MM.1S (cell line): ENCODE results near the gene C14orf119.

Experiments used
- DNase-seq: peaks from one replicate; pipeline ENCODE4 v3.0.0-alpha.2; 2015
- H2AFZ ChIP-seq: fragments of 300-600 bp; sonication (generic); 2 replicates; pipeline ENCODE4 v1.6.0; 2016; ENCODE audit warnings: antibody characterized with exemption, low read length
- H3F3A ChIP-seq: fragments of 300-600 bp; sonication (generic); 2 replicates; pipeline ENCODE4 v1.6.1; 2016; ENCODE audit warnings: mild to moderate bottlenecking, antibody characterized with exemption, low read length, moderate library complexity, mixed read lengths; ENCODE audit not compliant: insufficient read depth
- H3K27ac ChIP-seq: fragments of 300-600 bp; sonication (generic); 2 replicates; pipeline ENCODE4 v1.5.1; 2016; ENCODE audit warnings: mild to moderate bottlenecking, low read length
- H3K27me3 ChIP-seq: fragments of 300-600 bp; sonication (generic); replicated peaks from 2 replicates; pipeline ENCODE4 v1.6.0; 2016; ENCODE audit warnings: low read length; ENCODE audit not compliant: insufficient read depth
- H3K36me3 ChIP-seq: fragments of 300-600 bp; sonication (generic); replicated peaks from 2 replicates; pipeline ENCODE4 v1.6.1; 2016; ENCODE audit warnings: mild to moderate bottlenecking, low read length, mixed read lengths; ENCODE audit not compliant: insufficient read depth
- H3K4me1 ChIP-seq: fragments of 300-600 bp; sonication (generic); 2 replicates; pipeline ENCODE4 v1.6.1; 2016; ENCODE audit warnings: low read length, mixed read lengths
- H3K4me2 ChIP-seq: fragments of 300-600 bp; sonication (generic); 2 replicates; pipeline ENCODE4 v1.6.0; 2016; ENCODE audit warnings: low read depth, low read length
- H3K4me3 ChIP-seq: fragments of 300-600 bp; sonication (generic); 2 replicates; pipeline ENCODE4 v1.5.1; 2016; ENCODE audit warnings: low read length, mixed read lengths
- H3K79me2 ChIP-seq: fragments of 300-600 bp; sonication (generic); 2 replicates; pipeline ENCODE4 v1.6.1; 2016; ENCODE audit warnings: mixed run types, low read length, mixed read lengths
- H3K9ac ChIP-seq: fragments of 300-600 bp; sonication (generic); 2 replicates; pipeline ENCODE4 v1.6.1; 2016; ENCODE audit warnings: low read length, mixed read lengths
- H3K9me2 ChIP-seq: fragments of 300-600 bp; sonication (generic); replicated peaks from 2 replicates; pipeline ENCODE4 v1.6.1; 2016; ENCODE audit warnings: mild to moderate bottlenecking, low read length, mixed read lengths; ENCODE audit not compliant: insufficient read depth
- H3K9me3 ChIP-seq: fragments of 300-600 bp; sonication (generic); replicated peaks from 2 replicates; pipeline ENCODE4 v1.6.1; 2016; ENCODE audit warnings: mild to moderate bottlenecking, low read length, mixed read lengths; ENCODE audit not compliant: insufficient read depth
- H4K20me1 ChIP-seq: fragments of 300-600 bp; sonication (generic); 2 replicates; pipeline ENCODE4 v1.6.1; 2016; ENCODE audit warnings: mild to moderate bottlenecking, low read length, moderate library complexity, mixed read lengths; ENCODE audit not compliant: insufficient read depth
- EZH2 ChIP-seq: fragments of 300-600 bp; sonication (generic); optimal IDR thresholded peaks from 2 replicates; pipeline ENCODE3; 2017; ENCODE audit warnings: low read depth, mild to moderate bottlenecking, antibody characterized with exemption, low read length, mixed read lengths
- EZH2phosphoT487 ChIP-seq: fragments of 300-600 bp; sonication (generic); IDR thresholded peaks from 2 replicates; pipeline ENCODE4 v1.6.1; 2018; ENCODE audit warnings: antibody characterized with exemption, low read length
- TF ChIP-seq, protein P1 (sequence below): fragments of 300-600 bp; sonication (generic); IDR thresholded peaks from 2 replicates; pipeline ENCODE4 v1.5.1; 2016; ENCODE audit warnings: antibody characterized with exemption, low read length, mixed read lengths

Gene C14orf119

GRCh38 chr14:23139874-23140273, 44.6 kb downstream of the C14orf119 start:
- H3F3A ChIP-seq: no peaks in the 10 kb centered on the region
- no peak overlapping the region for H3K4me2 ChIP-seq
- H3K36me3 ChIP-seq: no peaks in the 10 kb centered on the region
- H3K79me2 ChIP-seq: no peaks in the 10 kb centered on the region
- H4K20me1 ChIP-seq: no peaks in the 10 kb centered on the region
- H3K4me3 ChIP-seq: no peak overlapping the region
- TF ChIP-seq EZH2phosphoT487 (no peak), EZH2 (no peak)
- TF ChIP-seq, protein P1, sequence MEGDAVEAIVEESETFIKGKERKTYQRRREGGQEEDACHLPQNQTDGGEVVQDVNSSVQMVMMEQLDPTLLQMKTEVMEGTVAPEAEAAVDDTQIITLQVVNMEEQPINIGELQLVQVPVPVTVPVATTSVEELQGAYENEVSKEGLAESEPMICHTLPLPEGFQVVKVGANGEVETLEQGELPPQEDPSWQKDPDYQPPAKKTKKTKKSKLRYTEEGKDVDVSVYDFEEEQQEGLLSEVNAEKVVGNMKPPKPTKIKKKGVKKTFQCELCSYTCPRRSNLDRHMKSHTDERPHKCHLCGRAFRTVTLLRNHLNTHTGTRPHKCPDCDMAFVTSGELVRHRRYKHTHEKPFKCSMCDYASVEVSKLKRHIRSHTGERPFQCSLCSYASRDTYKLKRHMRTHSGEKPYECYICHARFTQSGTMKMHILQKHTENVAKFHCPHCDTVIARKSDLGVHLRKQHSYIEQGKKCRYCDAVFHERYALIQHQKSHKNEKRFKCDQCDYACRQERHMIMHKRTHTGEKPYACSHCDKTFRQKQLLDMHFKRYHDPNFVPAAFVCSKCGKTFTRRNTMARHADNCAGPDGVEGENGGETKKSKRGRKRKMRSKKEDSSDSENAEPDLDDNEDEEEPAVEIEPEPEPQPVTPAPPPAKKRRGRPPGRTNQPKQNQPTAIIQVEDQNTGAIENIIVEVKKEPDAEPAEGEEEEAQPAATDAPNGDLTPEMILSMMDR: no peak
- H3K27me3 ChIP-seq: no peaks in the 10 kb centered on the region
- no peak overlapping the region for H2AFZ ChIP-seq
- DNase-seq: no peak
- H3K9me2 ChIP-seq: no peaks in the 10 kb centered on the region
- H3K9me3 ChIP-seq: no peaks in the 10 kb centered on the region
- H3K27ac ChIP-seq: no peak overlapping the region
- no peak overlapping the region for H3K9ac ChIP-seq
- H3K4me1 ChIP-seq: no peaks in the 10 kb centered on the region

DNA sequence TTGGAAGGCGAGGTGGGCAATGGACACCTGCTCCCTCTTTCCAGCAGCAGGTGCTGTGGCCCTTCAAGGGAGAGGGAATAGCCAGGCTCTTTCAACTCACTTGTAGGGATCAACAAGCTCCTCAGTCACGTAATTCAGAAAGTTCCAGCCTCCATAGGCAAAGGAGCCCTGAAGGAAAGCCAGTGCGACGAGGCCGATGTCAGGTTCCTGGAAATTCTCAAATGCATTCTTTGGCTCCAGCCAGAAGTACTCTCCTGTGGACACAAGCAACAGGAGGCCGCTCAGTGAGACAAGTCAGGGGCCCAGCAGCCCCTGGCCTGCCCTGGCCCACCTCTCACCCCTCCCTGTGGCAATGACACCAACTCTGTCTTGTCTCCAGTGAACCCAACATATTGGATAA, 45.1 kb downstream of the C14orf119 start:
- no peak overlapping the region for H3K27ac ChIP-seq
- H3K27me3 ChIP-seq: no peaks in the 10 kb centered on the region
- H3K36me3 ChIP-seq: no peaks in the 10 kb centered on the region
- no peak overlapping the region for H3K4me2 ChIP-seq
- no peak for DNase-seq
- TF ChIP-seq EZH2phosphoT487 (no peak), EZH2 (no peak)
- TF ChIP-seq, protein P1: no peak
- no peak overlapping the region for H2AFZ ChIP-seq
- H3K9me3 ChIP-seq: no peaks in the 10 kb centered on the region
- no peak overlapping the region for H3K4me3 ChIP-seq
- no peaks in the 10 kb centered on the region for H3K9me2 ChIP-seq
- H3F3A ChIP-seq: no peaks in the 10 kb centered on the region
- H4K20me1 ChIP-seq: no peaks in the 10 kb centered on the region
- H3K4me1 ChIP-seq: no peaks in the 10 kb centered on the region
- H3K79me2 ChIP-seq: no peaks in the 10 kb centered on the region
- no peak overlapping the region for H3K9ac ChIP-seq

DNA sequence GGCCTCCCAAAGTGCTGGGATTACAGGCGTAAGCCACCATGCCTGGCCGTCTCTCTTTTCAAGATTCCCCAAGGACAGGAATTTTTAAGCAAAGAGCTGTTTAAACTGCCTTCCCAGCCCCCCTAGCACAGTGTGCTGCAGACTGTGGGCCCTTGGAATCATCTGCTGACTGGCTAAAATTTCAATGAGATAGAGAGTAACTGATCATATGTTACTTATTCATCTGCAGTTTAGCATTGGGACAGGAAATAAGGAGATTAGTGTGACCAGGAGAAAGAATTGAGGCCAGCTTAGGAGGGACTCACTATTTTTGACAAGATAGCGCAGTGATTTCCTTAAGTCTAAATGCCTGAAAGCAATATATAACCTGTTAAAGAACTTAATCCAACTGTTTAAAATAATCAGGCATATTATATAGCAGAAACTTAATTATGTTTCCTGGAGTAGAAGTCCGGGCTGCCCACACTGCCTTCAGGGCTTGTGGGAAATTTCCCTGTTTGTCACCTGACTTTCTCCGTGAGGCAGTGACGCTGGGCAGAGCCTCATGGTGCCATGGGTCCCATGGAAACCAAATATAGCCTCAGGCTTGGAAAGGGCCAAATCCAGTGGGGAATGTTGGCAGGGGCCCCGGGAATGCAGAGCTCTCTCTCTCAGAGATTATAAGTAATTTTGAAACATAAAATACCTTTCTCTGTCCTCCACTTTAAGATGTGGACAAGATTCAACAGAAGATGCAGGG, 46.6 kb downstream of the C14orf119 start:
- Histone ChIP-seq H3K27me3 (no peaks in the 10 kb centered on the region), H3K4me3 (no peak overlapping the region), H3K4me2 (no peak overlapping the region), H4K20me1 (no peaks in the 10 kb centered on the region), H3K9me2 (no peaks in the 10 kb centered on the region), H3K36me3 (no peaks in the 10 kb centered on the region), H3K9ac (no peak overlapping the region), H3K4me1 (no peaks in the 10 kb centered on the region), H3F3A (no peaks in the 10 kb centered on the region), H3K27ac (no peak overlapping the region), H3K9me3 (no peaks in the 10 kb centered on the region), H2AFZ (no peak overlapping the region), H3K79me2 (no peaks in the 10 kb centered on the region)
- no peak for TF ChIP-seq EZH2phosphoT487
- no peak for DNase-seq

DNA sequence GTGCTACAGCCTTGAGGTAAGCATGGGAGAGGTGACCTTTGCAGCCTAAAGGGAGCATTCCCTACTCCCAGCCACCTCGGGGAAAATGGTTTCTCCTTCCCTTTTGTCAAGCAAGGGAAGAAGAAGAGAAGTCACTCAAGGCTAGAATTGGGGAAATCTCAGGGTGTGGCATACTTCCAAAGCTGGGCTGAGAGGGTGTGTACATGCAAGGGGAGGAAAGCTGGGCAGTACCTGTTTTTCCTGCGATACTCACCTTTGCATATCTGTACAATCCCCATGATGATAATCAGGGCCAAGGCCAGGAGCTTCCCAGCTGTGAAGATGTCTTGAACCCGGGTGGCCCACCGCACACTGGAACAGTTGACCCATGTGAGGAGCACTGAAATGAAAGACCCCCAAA, 47.5 kb downstream of the C14orf119 start:
- TF ChIP-seq, protein P1: no peak
- TF ChIP-seq EZH2phosphoT487: no peak
- Histone ChIP-seq H3K36me3 (no peaks in the 10 kb centered on the region), H2AFZ (no peak overlapping the region), H4K20me1 (no peaks in the 10 kb centered on the region), H3K79me2 (no peaks in the 10 kb centered on the region), H3K9ac (no peak overlapping the region), H3F3A (no peaks in the 10 kb centered on the region), H3K4me1 (no peaks in the 10 kb centered on the region), H3K27me3 (no peaks in the 10 kb centered on the region), H3K27ac (no peak overlapping the region), H3K4me2 (no peak overlapping the region), H3K9me3 (no peaks in the 10 kb centered on the region), H3K9me2 (no peaks in the 10 kb centered on the region), H3K4me3 (no peak overlapping the region)
- DNase-seq: no peak
